Left lung (tissue), 10 donors: ENCODE measurements around the gene KCTD11. TPM values are rescaled to one million over a fixed set of nuclear protein-coding genes. Genes with fewer than 3 reads are reported as not detected.
"Not testable (repeated sequence)": the region's sequence is repeated elsewhere in the genome, so short reads cannot be mapped to it uniquely, and the experiment has no call there.

Experiments
- ATAC-seq: fragments of 200-7000 bp; cut with Tn5 transposase; one replicate; pipeline ENCODE4 v1.9.1; 2020; ENCODE audit warnings: moderate library complexity
- DNase-seq, 4 donors: peaks; one replicate each; pipeline ENCODE4 v3.0.0-alpha.2; 2013 to 2020
- H3K27ac ChIP-seq, 2 donors: fragments of 200-600 bp; sonication (generic) in 1 of 2; one replicate each; pipeline versions ENCODE4 v1.5.0 to v1.8.0; 2020 to 2021
- H3K27me3 ChIP-seq, 2 donors: fragments of 200-600 bp; sonication (generic) in 1 of 2; one replicate each; pipeline versions ENCODE4 v1.5.0 to v1.8.0; 2020 to 2021
- H3K36me3 ChIP-seq, 2 donors: fragments of 200-600 bp; sonication (generic) in 1 of 2; one replicate each; pipeline versions ENCODE4 v1.5.0 to v1.8.0; 2020 to 2021
- H3K4me1 ChIP-seq, 2 donors: fragments of 200-600 bp; one replicate each; pipeline ENCODE4 v1.8.0; 2021
- H3K4me3 ChIP-seq, 2 donors: fragments of 200-600 bp; sonication (generic) in 1 of 2; one replicate each; pipeline versions ENCODE4 v1.5.0 to v1.8.0; 2020 to 2021; ENCODE audit warnings: mild to moderate bottlenecking in 1 of 2
- H3K9me3 ChIP-seq, 2 donors: fragments of 200-600 bp; sonication (generic) in 1 of 2; one replicate each; pipeline versions ENCODE4 v1.5.0 to v1.8.0; 2020 to 2021
- CTCF ChIP-seq, 2 donors: fragments of 200-600 bp; sonication (generic) in 1 of 2; IDR thresholded peaks; one replicate each; pipeline versions ENCODE4 v1.5.0 to v1.8.0; 2021; ENCODE audit warnings: antibody characterized with exemption in 2 of 2
- intact Hi-C, 2 donors: fragments of 100-400 bp; cut with DNase I; formaldehyde crosslinking; loops; one replicate each; pipeline versions ENCODE4 v1.11.2 to v1.14.2; 2022
- polyA plus RNA-seq, 6 donors: library from polyadenylated mRNA; unstranded; fragments of 120-200 nt; gene quantifications; one replicate each; pipeline ENCODE4 v1.2.1, GENCODE V29; 2013; ENCODE audit not compliant: insufficient read length in 6 of 6
- total RNA-seq, 2 donors: library from RNA; stranded (reverse); fragmentation: NEBNext Ultra II Directional; extraction: Animal tissue kit (Norgen Biotek cat#: 25700); gene quantifications; one replicate each; pipeline ENCODE4 v1.2.1, GENCODE V29; 2021
- donor health status: DM: no; HTN: yes; CAD: no.
- donor health status: DM: no; HTN: no; CAD: no.

The KCTD11 gene
- total and polyA plus RNA-seq, 8 donors: 8.3 to 13.1 (median 10.3) TPM

DNA sequence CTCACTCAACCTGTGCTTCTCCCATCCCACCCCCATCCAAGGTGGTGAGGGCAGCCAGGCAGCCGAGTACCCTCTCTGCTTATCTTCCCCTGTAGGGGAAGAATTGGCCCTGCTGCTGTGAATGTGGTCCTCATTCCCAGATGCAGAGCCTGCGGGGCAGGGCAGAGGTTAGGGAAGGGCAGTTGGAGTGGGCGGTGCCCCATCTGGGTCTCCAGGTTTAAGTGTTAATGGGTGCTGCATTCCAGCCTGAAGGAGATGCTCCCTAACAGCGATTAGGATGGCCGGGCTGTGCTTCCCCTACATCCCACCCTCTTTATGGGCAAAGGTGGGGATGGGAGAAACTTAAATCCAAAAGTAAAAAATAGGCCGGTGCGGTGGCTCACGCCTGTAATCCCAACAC lies 15.1 kb downstream of the KCTD11 start:
- Histone ChIP-seq H3K4me1 (no peaks in the 10 kb centered on the region), H3K4me3 (no peak overlapping the region), H3K27me3 (no peaks in the 10 kb centered on the region), H3K9me3 (no peaks in the 10 kb centered on the region), H3K36me3 (no peaks in the 10 kb centered on the region), H3K27ac (no peak overlapping the region)
- intact Hi-C loops: no loop called here
- ATAC-seq (no peak), DNase-seq (no peak)
- TF ChIP-seq CTCF (IDR thresholded peaks at IDR 0.05): no peak

DNA sequence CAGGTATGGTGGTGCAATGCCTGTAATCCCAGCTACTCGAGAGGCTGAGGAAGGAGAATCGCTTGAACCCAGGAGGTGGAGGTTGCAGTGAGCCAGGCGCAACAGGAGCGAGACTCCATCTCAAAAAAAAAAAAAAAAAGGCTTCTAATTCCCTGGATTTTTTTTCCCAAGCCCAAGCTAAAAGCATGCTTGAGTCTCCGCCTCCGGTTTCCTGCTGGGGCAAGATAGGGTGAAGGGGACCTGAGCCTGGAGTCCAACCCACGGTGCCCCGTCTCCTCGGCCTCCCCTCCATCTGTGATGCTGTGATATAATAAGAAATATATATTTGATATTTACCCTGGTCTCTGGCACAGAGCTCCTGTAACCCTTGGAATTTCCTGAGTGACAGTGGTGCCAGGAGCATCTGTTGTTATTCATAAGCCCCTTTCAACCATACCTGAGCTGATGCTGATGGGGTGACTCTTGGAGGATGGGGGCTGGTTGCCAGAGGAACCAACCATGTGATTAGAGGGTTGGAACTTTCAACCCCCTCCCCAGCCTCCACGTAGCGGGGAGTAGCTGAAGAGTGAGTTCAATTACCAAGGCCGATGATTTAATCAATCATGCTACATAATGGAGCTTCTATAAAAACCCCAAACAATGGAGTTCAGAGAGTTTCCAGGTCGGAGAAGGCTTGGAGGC lies 16.1 kb downstream of the KCTD11 start:
- Histone ChIP-seq H3K4me1 (no peaks in the 10 kb centered on the region), H3K27me3 (no peaks in the 10 kb centered on the region), H3K4me3 (no peak overlapping the region), H3K9me3 (no peaks in the 10 kb centered on the region), H3K27ac (no peak overlapping the region), H3K36me3 (no peaks in the 10 kb centered on the region)
- DNase-seq (no peak), ATAC-seq (no peak)
- intact Hi-C loops: no loop called here
- TF ChIP-seq CTCF (IDR thresholded peaks at IDR 0.05): no peak

DNA sequence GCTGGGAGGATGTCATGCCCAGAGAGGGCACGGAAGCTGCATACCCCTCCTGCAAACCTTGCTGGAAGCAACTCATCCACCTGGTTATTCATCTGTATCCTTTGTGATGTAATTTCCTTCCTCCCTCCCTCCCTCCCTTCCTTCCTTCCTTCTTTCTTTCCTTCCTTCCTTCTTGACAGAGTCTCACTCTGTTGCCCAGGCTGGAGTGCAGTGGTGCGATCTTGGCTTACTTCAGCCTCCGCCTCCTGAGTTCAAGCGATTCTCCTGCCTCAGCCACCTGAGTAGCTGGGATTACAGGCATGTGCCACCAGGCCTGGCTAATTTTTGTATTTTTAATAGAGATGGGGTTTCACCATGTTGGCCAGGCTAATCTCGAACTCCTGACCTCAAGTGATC lies 16.6 kb downstream of the KCTD11 start:
- H3K36me3 ChIP-seq, H3K4me3 ChIP-seq, intact Hi-C loops, H3K4me1 ChIP-seq, DNase-seq, H3K27ac ChIP-seq, H3K27me3 ChIP-seq, ATAC-seq, H3K9me3 ChIP-seq: not testable (repeated sequence)

GRCh38 chr17:7369825-7370224 lies 17.9 kb downstream of the KCTD11 start:
- Histone ChIP-seq H3K27me3 (no peaks in the 10 kb centered on the region), H3K9me3 (no peaks in the 10 kb centered on the region), H3K36me3 (no peaks in the 10 kb centered on the region), H3K27ac (no peak overlapping the region), H3K4me3 (no peak overlapping the region), H3K4me1 (no peaks in the 10 kb centered on the region)
- TF ChIP-seq CTCF (IDR thresholded peaks at IDR 0.05): no peak
- DNase-seq (no peak), ATAC-seq (no peak)
- intact Hi-C loops: no loop called here

DNA sequence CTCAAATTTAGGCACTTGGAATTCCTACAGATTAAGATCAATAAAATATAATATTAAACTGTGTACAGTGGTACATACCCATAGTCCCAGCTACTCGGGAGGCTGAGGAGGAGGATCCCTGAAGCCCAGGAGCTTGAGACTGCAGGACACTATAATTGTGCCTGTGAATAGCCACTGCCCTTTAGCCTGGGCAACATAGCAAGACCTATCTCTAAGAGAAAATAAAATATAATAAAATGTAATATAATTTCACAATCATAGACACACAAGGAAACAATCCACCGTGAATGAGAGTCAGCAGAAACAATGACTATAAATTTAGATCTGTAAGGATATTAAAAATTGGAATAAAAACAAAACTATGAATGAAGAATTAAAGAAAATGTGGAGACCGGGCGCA lies 18.9 kb downstream of the KCTD11 start:
- Histone ChIP-seq H3K27ac (no peak overlapping the region), H3K27me3 (no peaks in the 10 kb centered on the region), H3K4me3 (no peak overlapping the region), H3K9me3 (no peaks in the 10 kb centered on the region), H3K4me1 (no peaks in the 10 kb centered on the region), H3K36me3 (no peaks in the 10 kb centered on the region)
- no peak for DNase-seq
- intact Hi-C loops: no loop called here
- ATAC-seq: no peak
- TF ChIP-seq CTCF (IDR thresholded peaks at IDR 0.05): no peak

- intact Hi-C loops: no loop called here
- no peaks in the 10 kb centered on the region for H3K4me1 ChIP-seq
- no peaks in the 10 kb centered on the region for H3K9me3 ChIP-seq
- no peak overlapping the region for H3K27ac ChIP-seq
- DNase-seq (no peak), ATAC-seq (no peak)
- no peaks in the 10 kb centered on the region for H3K27me3 ChIP-seq
- no peak for TF ChIP-seq CTCF (IDR thresholded peaks at IDR 0.05)
- no peaks in the 10 kb centered on the region for H3K36me3 ChIP-seq
- H3K4me3 ChIP-seq: no peak overlapping the region
These were observed 22.4 kb downstream of the KCTD11 start for GRCh38 chr17:7374353-7374752.
